HepG2 (cell line): ENCODE data around the gene GSC2. TPM values are rescaled to one million over a fixed set of nuclear protein-coding genes. Genes with fewer than 3 reads are reported as not detected.

Experiments used
- ASH2L ChIP-seq: fragments of 300-600, 200-600 bp; sonication (generic); IDR thresholded peaks from 2 replicates; pipeline ENCODE4 v1.7.0; 2017; ENCODE audit warnings: low read depth, mild to moderate bottlenecking, moderate library complexity, mixed read lengths, low read length; ENCODE audit not compliant: insufficient read length
- DNMT3B ChIP-seq: conservative IDR thresholded peaks from 2 replicates; pipeline ENCODE4 v1.6.1; 2016; ENCODE audit warnings: missing biosample characterization, control low read depth
- KLF12 ChIP-seq: sonication (generic); formaldehyde crosslinking; IDR thresholded peaks from 2 replicates; pipeline ENCODE4 v1.4.0; 2020; ENCODE audit warnings: missing genetic modification reagents, borderline replicate concordance
- NR2F1 ChIP-seq, 2 experiments: fragments of 450-650 bp in 1 of 2; formaldehyde crosslinking in 1 of 2; IDR thresholded peaks; 2 replicates each; pipeline versions ENCODE4 v1.5.0 to v1.6.1; 2016 to 2020; ENCODE audit warnings: mild to moderate bottlenecking in 1 of 2, missing compliant biosample characterization in 1 of 2, missing genetic modification reagents in 1 of 2, moderate library complexity in 1 of 2
- PITX1 ChIP-seq: sonication (generic); formaldehyde crosslinking; IDR thresholded peaks from 2 replicates; pipeline ENCODE4 v1.5.1; 2020; ENCODE audit warnings: mild to moderate bottlenecking, missing genetic modification reagents
- RFX3 ChIP-seq: IDR thresholded peaks from 2 replicates; pipeline ENCODE4 v1.6.1; 2016; ENCODE audit warnings: missing biosample characterization, missing genetic modification reagents
- TARDBP ChIP-seq: sonication (generic); formaldehyde crosslinking; IDR thresholded peaks from 2 replicates; pipeline ENCODE4 v1.8.0; 2022; ENCODE audit warnings: mild to moderate bottlenecking, missing genetic modification reagents
- THAP11 ChIP-seq: IDR thresholded peaks from 2 replicates; pipeline ENCODE4 v1.6.1; 2016; ENCODE audit warnings: missing biosample characterization, missing genetic modification reagents
- THYN1 ChIP-seq: sonication (generic); formaldehyde crosslinking; IDR thresholded peaks from 2 replicates; pipeline ENCODE4 v1.8.1; 2023; ENCODE audit warnings: low read depth, mild to moderate bottlenecking, moderate library complexity, missing genetic modification reagents, borderline replicate concordance
- WIZ ChIP-seq: sonication (generic); formaldehyde crosslinking; IDR thresholded peaks from 2 replicates; pipeline ENCODE4 v1.5.1; 2020; ENCODE audit warnings: mild to moderate bottlenecking, missing genetic modification reagents
- ZBTB37 ChIP-seq: sonication (generic); formaldehyde crosslinking; IDR thresholded peaks from 2 replicates; pipeline ENCODE4 v1.4.0; 2020; ENCODE audit warnings: mild to moderate bottlenecking, missing genetic modification reagents
- ZC3H4 ChIP-seq: sonication (generic); formaldehyde crosslinking; IDR thresholded peaks from 2 replicates; pipeline ENCODE4 v1.4.0; 2020; ENCODE audit warnings: missing genetic modification reagents, borderline replicate concordance
- ZFP41 ChIP-seq: sonication (generic); formaldehyde crosslinking; IDR thresholded peaks from 2 replicates; pipeline ENCODE4 v1.4.0; 2020; ENCODE audit warnings: mild to moderate bottlenecking, missing genetic modification reagents, borderline replicate concordance
- ZFYVE20 ChIP-seq: sonication (generic); formaldehyde crosslinking; IDR thresholded peaks from 2 replicates; pipeline ENCODE4 v1.8.0; 2023; ENCODE audit warnings: low read depth, mild to moderate bottlenecking, moderate library complexity, missing genetic modification reagents, borderline replicate concordance
- ZNF331 ChIP-seq: sonication (generic); formaldehyde crosslinking; IDR thresholded peaks from 2 replicates; pipeline ENCODE4 v1.4.0; 2020; ENCODE audit warnings: missing genetic modification reagents
- ZNF44 ChIP-seq: sonication (generic); formaldehyde crosslinking; IDR thresholded peaks from 2 replicates; pipeline ENCODE4 v1.5.1; 2020; ENCODE audit warnings: mild to moderate bottlenecking, missing genetic modification reagents
- ZNF703 ChIP-seq: sonication (generic); formaldehyde crosslinking; IDR thresholded peaks from 2 replicates; pipeline ENCODE4 v1.5.1; 2020; ENCODE audit warnings: missing genetic modification reagents, mild to moderate bottlenecking, moderate library complexity, borderline replicate concordance
- ZNF772 ChIP-seq: sonication (generic); formaldehyde crosslinking; IDR thresholded peaks from 2 replicates; pipeline ENCODE4 v1.5.0; 2020; ENCODE audit warnings: mild to moderate bottlenecking, missing genetic modification reagents
- ZZZ3 ChIP-seq: sonication (generic); formaldehyde crosslinking; IDR thresholded peaks from 2 replicates; pipeline ENCODE4 v1.4.0; 2020; ENCODE audit warnings: missing genetic modification reagents, mild to moderate bottlenecking, borderline replicate concordance
- polyA plus RNA-seq, 8 experiments: library from polyadenylated mRNA; depleted of rRNA in 3 of 8; stranded (reverse) in 7 of 8; unstranded in 1 of 8; fragments of >200 nt; fragmentation: Illumina TruSeq in 4 of 8; extraction: Trizol in 4 of 8; gene quantifications; 2 replicates each; pipeline versions ENCODE4 v1.2.1 to v1.2.3, GENCODE V29; 2011 to 2016; ENCODE audit warnings: low read depth in 4 of 8, missing spikeins in 1 of 8, mixed read lengths in 1 of 8; ENCODE audit not compliant: insufficient read depth in 1 of 8
- total RNA-seq, 5 experiments: library from RNA; depleted of rRNA; stranded (reverse); fragments of >200 nt; fragmentation: Illumina TruSeq; extraction: Trizol; gene quantifications; 2 replicates each; pipeline ENCODE4 v1.2.3, GENCODE V29; 2016; ENCODE audit warnings: low read depth in 1 of 5
- TF ChIP-seq, protein P1 (sequence below): sonication (generic); formaldehyde crosslinking; IDR thresholded peaks from 2 replicates; pipeline ENCODE4 v1.5.0; 2020; ENCODE audit warnings: missing genetic modification reagents
- TF ChIP-seq, protein P2 (sequence below): sonication (generic); formaldehyde crosslinking; conservative IDR thresholded peaks from 2 replicates; pipeline ENCODE4 v1.8.0; 2022; ENCODE audit warnings: missing genetic modification reagents
- TF ChIP-seq, protein P3 (sequence below): sonication (generic); formaldehyde crosslinking; IDR thresholded peaks from 2 replicates; pipeline ENCODE4 v1.5.0; 2020; ENCODE audit warnings: mild to moderate bottlenecking, missing genetic modification reagents

The GSC2 gene
- total and polyA plus RNA-seq, 2 of the 13 experiments (the other 11 are each of a cell fraction or from before 2014, with no cell fraction given): not detected

DNA sequence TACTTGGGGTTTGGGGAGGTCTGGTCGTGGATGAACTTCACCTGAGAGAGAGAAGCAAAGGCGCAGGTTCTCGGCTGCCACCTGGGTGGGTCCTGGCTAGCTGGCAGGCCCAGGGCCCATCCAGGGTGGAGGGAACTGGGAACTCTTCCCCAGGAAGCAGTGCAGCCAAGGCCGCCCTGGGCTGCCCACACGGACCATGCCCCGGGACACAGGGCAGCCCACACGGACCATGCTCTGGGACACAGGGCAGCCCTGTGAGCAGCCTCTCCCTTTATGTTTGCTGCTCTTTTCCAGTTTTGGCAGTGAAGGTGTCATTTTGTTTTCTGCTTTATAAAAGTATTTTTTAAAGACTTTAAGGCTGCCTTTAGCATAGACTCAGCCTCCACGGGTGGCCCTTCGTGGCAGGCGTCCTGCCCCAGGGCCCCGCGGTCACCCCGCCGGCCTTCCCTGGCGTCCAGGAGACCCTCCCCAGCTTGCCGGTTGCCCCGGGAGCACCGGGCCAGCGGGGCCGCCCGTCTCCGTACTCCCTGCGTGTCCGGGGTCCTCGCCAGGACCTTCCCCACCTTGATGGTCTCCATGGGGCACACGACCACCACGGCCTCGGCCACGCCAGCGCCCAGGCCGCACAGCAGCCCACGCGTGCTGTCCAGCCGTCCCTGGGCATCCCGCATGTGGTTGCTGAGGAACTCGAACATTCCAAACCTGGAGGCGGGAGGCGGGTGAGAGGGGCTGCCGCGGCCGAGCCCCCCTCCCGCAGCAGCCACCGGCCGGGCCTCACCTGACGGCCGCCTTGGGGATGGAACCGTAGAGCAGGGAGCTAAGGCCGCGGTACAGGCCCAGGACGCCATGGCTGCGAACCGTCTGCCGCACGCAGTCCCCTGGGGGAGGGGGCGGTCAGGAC, 27.3 kb upstream of the GSC2 start (continued):
- TF ChIP-seq ZNF331 (CRISPR knock-in tag): no peak
- TF ChIP-seq ASH2L: no peak
- TF ChIP-seq ZNF703: 0 out of 2 replicates have a peak, but pooled peaks have one; percentile 56
- TF ChIP-seq, protein P1, sequence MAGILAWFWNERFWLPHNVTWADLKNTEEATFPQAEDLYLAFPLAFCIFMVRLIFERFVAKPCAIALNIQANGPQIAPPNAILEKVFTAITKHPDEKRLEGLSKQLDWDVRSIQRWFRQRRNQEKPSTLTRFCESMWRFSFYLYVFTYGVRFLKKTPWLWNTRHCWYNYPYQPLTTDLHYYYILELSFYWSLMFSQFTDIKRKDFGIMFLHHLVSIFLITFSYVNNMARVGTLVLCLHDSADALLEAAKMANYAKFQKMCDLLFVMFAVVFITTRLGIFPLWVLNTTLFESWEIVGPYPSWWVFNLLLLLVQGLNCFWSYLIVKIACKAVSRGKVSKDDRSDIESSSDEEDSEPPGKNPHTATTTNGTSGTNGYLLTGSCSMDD (CRISPR knock-in tag): no peak
- no peak for TF ChIP-seq ZNF44 (CRISPR knock-in tag)
- TF ChIP-seq KLF12 (CRISPR knock-in tag): no peak
- 0 out of 2 replicates have a peak, but pooled peaks have one; percentile 10 for TF ChIP-seq PITX1
- TF ChIP-seq DNMT3B (CRISPR knock-in tag): no peak
- TF ChIP-seq, protein P2, sequence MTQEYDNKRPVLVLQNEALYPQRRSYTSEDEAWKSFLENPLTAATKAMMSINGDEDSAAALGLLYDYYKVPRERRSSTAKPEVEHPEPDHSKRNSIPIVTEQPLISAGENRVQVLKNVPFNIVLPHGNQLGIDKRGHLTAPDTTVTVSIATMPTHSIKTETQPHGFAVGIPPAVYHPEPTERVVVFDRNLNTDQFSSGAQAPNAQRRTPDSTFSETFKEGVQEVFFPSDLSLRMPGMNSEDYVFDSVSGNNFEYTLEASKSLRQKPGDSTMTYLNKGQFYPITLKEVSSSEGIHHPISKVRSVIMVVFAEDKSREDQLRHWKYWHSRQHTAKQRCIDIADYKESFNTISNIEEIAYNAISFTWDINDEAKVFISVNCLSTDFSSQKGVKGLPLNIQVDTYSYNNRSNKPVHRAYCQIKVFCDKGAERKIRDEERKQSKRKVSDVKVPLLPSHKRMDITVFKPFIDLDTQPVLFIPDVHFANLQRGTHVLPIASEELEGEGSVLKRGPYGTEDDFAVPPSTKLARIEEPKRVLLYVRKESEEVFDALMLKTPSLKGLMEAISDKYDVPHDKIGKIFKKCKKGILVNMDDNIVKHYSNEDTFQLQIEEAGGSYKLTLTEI (CRISPR knock-in tag): no peak
- TF ChIP-seq ZFP41 (CRISPR knock-in tag): no peak
- no peak for TF ChIP-seq ZZZ3
- TF ChIP-seq ZBTB37 (CRISPR knock-in tag): no peak
- TF ChIP-seq ZC3H4 (CRISPR knock-in tag): no peak
- peak; percentile 15; the same call in 1 of the 2 replicates for TF ChIP-seq TARDBP (CRISPR knock-in tag)
- TF ChIP-seq WIZ (CRISPR knock-in tag): no peak
- TF ChIP-seq NR2F1 (CRISPR knock-in tag; IDR thresholded peaks at IDR 0.05): no peak
- TF ChIP-seq, protein P3, sequence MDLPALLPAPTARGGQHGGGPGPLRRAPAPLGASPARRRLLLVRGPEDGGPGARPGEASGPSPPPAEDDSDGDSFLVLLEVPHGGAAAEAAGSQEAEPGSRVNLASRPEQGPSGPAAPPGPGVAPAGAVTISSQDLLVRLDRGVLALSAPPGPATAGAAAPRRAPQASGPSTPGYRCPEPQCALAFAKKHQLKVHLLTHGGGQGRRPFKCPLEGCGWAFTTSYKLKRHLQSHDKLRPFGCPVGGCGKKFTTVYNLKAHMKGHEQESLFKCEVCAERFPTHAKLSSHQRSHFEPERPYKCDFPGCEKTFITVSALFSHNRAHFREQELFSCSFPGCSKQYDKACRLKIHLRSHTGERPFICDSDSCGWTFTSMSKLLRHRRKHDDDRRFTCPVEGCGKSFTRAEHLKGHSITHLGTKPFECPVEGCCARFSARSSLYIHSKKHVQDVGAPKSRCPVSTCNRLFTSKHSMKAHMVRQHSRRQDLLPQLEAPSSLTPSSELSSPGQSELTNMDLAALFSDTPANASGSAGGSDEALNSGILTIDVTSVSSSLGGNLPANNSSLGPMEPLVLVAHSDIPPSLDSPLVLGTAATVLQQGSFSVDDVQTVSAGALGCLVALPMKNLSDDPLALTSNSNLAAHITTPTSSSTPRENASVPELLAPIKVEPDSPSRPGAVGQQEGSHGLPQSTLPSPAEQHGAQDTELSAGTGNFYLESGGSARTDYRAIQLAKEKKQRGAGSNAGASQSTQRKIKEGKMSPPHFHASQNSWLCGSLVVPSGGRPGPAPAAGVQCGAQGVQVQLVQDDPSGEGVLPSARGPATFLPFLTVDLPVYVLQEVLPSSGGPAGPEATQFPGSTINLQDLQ (CRISPR knock-in tag): no peak
- no peak for TF ChIP-seq THYN1 (CRISPR knock-in tag)
- no peak; the same call in 1 of the 2 replicates for TF ChIP-seq ZNF772 (CRISPR knock-in tag)
- TF ChIP-seq ZFYVE20 (CRISPR knock-in tag): no peak
- no peak for TF ChIP-seq RFX3 (CRISPR knock-in tag)
- no peak for TF ChIP-seq THAP11
